NT2/D1 (cell line): Measurements from ENCODE around the gene ERBB4.

Experiments used
- SUZ12 ChIP-seq: IDR thresholded peaks from 2 replicates; pipeline ENCODE4 v1.6.1; 2011; ENCODE audit not compliant: insufficient read length, insufficient read depth; ENCODE audit errors: extremely low read depth
- YY1 ChIP-seq: IDR thresholded peaks from 2 replicates; pipeline ENCODE4 v1.6.1; 2011; ENCODE audit not compliant: insufficient read length, insufficient read depth
- ZNF274 ChIP-seq: IDR thresholded peaks from 2 replicates; pipeline ENCODE4 v1.6.1; 2011; ENCODE audit warnings: mild to moderate bottlenecking, low read depth, low read length

DNA sequence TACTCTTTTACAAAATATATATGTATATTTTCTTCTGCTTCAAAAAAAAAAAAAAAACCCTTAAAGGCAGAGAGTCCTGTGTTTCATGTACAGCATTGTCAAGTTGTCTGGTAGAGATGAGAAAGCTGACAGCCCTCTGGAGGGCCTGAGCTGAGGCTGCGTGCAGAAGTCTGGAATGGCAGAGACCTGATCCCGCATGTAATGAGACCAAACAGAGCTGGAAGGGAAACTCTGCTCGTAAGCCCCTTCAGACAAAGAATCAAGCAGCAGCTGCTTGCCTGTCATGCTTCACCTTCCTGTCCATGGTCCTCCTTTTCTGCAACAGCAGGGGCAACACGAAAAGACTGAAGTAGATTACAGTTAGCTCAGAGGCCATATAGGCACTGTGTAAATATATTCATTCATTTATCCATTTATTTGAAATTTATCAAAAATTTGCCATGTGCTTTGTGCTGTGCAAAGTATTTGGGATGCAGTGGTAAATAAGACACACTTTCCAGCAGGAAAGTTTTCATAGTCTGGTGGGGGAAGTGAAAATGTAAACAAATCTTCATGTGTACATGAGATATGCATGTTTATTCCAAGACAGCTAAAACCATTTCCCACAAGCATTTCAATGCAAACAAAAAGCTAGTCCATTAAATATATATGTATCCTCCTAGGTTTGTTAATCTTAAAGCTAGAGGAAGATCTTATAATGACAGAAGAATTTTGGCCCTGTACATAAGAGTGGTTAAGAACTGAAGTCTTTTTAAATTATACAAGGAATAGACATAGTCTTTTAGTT lies 1069.5 kb downstream of the ERBB4 start:
- TF ChIP-seq YY1 (no peak), SUZ12 (no peak), ZNF274 (no peak)
